ENCODE data around the gene F2RL2. TPM values are rescaled to one million over a fixed set of nuclear protein-coding genes. Genes with fewer than 3 reads are reported as not detected.

The F2RL2 gene
- total RNA-seq, 1 donor from 2014 or later: 26.0 TPM

- no peaks in the 10 kb centered on the region for H3K36me3 Mint-ChIP-seq (ENCODE audit: low read depth, unreplicated experiment)
- Histone ChIP-seq H2AFZ (ENCODE audit: low read depth, low read length) (no peak overlapping the region), H3K79me2 (ENCODE audit: insufficient read depth, low read length) (no peaks in the 10 kb centered on the region), H3K4me3 (ENCODE audit: insufficient read depth, low read depth, low read length) (no peak overlapping the region), H3K4me1 (ENCODE audit: insufficient read depth, low read length) (no peaks in the 10 kb centered on the region), H3K27me3 (ENCODE audit: insufficient read depth, low read length) (no peaks in the 10 kb centered on the region), H3K9ac (ENCODE audit: low read length) (no peak overlapping the region), H3K9me3 (ENCODE audit: insufficient read depth, low read depth, low read length) (no peaks in the 10 kb centered on the region), H4K20me1 (ENCODE audit: insufficient read depth, low read length) (no peaks in the 10 kb centered on the region), H3K27ac (ENCODE audit: low read depth, low read length) (no peak overlapping the region), H3K36me3 (ENCODE audit: insufficient read depth, low read length) (no peaks in the 10 kb centered on the region), H3K4me2 (ENCODE audit: low read length) (no peak overlapping the region)
- H3K4me1 Mint-ChIP-seq (ENCODE audit: low read depth, unreplicated experiment): no peaks in the 10 kb centered on the region
- no peak for TF ChIP-seq CTCF (IDR thresholded peaks at IDR 0.05; ENCODE audit: insufficient read depth, low read depth, low read length)
- no peak for TF ChIP-seq EZH2 (IDR thresholded peaks at IDR 0.05; ENCODE audit: insufficient read depth, low read length)
- H3K27me3 Mint-ChIP-seq (ENCODE audit: low read depth, unreplicated experiment): peaks cover 5% of the 10 kb centered on the region
- no peak for DNase-seq (ENCODE audit: low read depth)
- no peak overlapping the region for H3K27ac Mint-ChIP-seq (ENCODE audit: unreplicated experiment)
- no peak overlapping the region for H3K4me3 Mint-ChIP-seq (ENCODE audit: unreplicated experiment)
- peaks cover under 1% of the 10 kb centered on the region for H3K9me3 Mint-ChIP-seq (ENCODE audit: unreplicated experiment)
- no peak for FAIRE-seq
These were observed 31.8 kb downstream of the F2RL2 start for GRCh38 chr5:76591366-76591765.

- Histone ChIP-seq H3K9ac (ENCODE audit: low read length) (no peak overlapping the region), H3K4me3 (ENCODE audit: insufficient read depth, low read depth, low read length) (no peak overlapping the region), H3K79me2 (ENCODE audit: insufficient read depth, low read length) (no peaks in the 10 kb centered on the region), H3K27me3 (ENCODE audit: insufficient read depth, low read length) (no peaks in the 10 kb centered on the region), H3K4me1 (ENCODE audit: insufficient read depth, low read length) (no peaks in the 10 kb centered on the region), H3K36me3 (ENCODE audit: insufficient read depth, low read length) (no peaks in the 10 kb centered on the region), H4K20me1 (ENCODE audit: insufficient read depth, low read length) (no peaks in the 10 kb centered on the region), H3K9me3 (ENCODE audit: insufficient read depth, low read depth, low read length) (no peaks in the 10 kb centered on the region), H3K4me2 (ENCODE audit: low read length) (no peak overlapping the region), H2AFZ (ENCODE audit: low read depth, low read length) (no peak overlapping the region), H3K27ac (ENCODE audit: low read depth, low read length) (no peak overlapping the region)
- no peaks in the 10 kb centered on the region for H3K4me1 Mint-ChIP-seq (ENCODE audit: low read depth, unreplicated experiment)
- no peak for TF ChIP-seq CTCF (IDR thresholded peaks at IDR 0.05; ENCODE audit: insufficient read depth, low read depth, low read length)
- no peak for TF ChIP-seq EZH2 (IDR thresholded peaks at IDR 0.05; ENCODE audit: insufficient read depth, low read length)
- no peaks in the 10 kb centered on the region for H3K9me3 Mint-ChIP-seq (ENCODE audit: unreplicated experiment)
- peaks cover 5% of the 10 kb centered on the region for H3K27me3 Mint-ChIP-seq (ENCODE audit: low read depth, unreplicated experiment)
- DNase-seq (ENCODE audit: low read depth) (no peak), FAIRE-seq (no peak)
- H3K27ac Mint-ChIP-seq (ENCODE audit: unreplicated experiment): no peak overlapping the region
- no peaks in the 10 kb centered on the region for H3K36me3 Mint-ChIP-seq (ENCODE audit: low read depth, unreplicated experiment)
- no peak overlapping the region for H3K4me3 Mint-ChIP-seq (ENCODE audit: unreplicated experiment)
These were observed 33.2 kb downstream of the F2RL2 start for GRCh38 chr5:76590027-76590426.

GRCh38 chr5:76586531-76586930 is 36.7 kb downstream of the F2RL2 start:
- H3K27me3 Mint-ChIP-seq (ENCODE audit: low read depth, unreplicated experiment): no peaks in the 10 kb centered on the region
- Histone ChIP-seq H3K4me3 (ENCODE audit: insufficient read depth, low read depth, low read length) (no peak overlapping the region), H3K27ac (ENCODE audit: low read depth, low read length) (no peak overlapping the region), H3K4me2 (ENCODE audit: low read length) (no peak overlapping the region), H3K9me3 (ENCODE audit: insufficient read depth, low read depth, low read length) (no peaks in the 10 kb centered on the region), H3K9ac (ENCODE audit: low read length) (no peak overlapping the region), H3K4me1 (ENCODE audit: insufficient read depth, low read length) (peaks cover 7% of the 10 kb centered on the region), H3K79me2 (ENCODE audit: insufficient read depth, low read length) (no peaks in the 10 kb centered on the region), H4K20me1 (ENCODE audit: insufficient read depth, low read length) (no peaks in the 10 kb centered on the region), H3K36me3 (ENCODE audit: insufficient read depth, low read length) (no peaks in the 10 kb centered on the region), H3K27me3 (ENCODE audit: insufficient read depth, low read length) (no peaks in the 10 kb centered on the region), H2AFZ (ENCODE audit: low read depth, low read length) (no peak overlapping the region)
- no peaks in the 10 kb centered on the region for H3K36me3 Mint-ChIP-seq (ENCODE audit: low read depth, unreplicated experiment)
- H3K9me3 Mint-ChIP-seq (ENCODE audit: unreplicated experiment): no peaks in the 10 kb centered on the region
- H3K4me1 Mint-ChIP-seq (ENCODE audit: low read depth, unreplicated experiment): peaks cover 8% of the 10 kb centered on the region
- H3K27ac Mint-ChIP-seq (ENCODE audit: unreplicated experiment): no peak overlapping the region
- DNase-seq (ENCODE audit: low read depth) (no peak), FAIRE-seq (no peak)
- H3K4me3 Mint-ChIP-seq (ENCODE audit: unreplicated experiment): no peak overlapping the region
- TF ChIP-seq CTCF (IDR thresholded peaks at IDR 0.05; ENCODE audit: insufficient read depth, low read depth, low read length) (no peak), EZH2 (IDR thresholded peaks at IDR 0.05; ENCODE audit: insufficient read depth, low read length) (no peak)
